GM06990 (cell line): ENCODE data around the gene WAS.
"Not testable (repeated sequence)": the region's sequence is repeated elsewhere in the genome, so short reads cannot be mapped to it uniquely, and the experiment has no call there.

ENCODE experiments used
- DNase-seq: peaks from one replicate; pipeline ENCODE4 v3.0.0-alpha.2; 2011; ENCODE audit not compliant: insufficient read length; ENCODE audit errors: extremely low read depth
- H3K27me3 ChIP-seq: replicated peaks from 2 replicates; pipeline ENCODE4 v1.6.0; 2011; ENCODE audit warnings: low read length; ENCODE audit not compliant: control insufficient read depth, insufficient read depth
- H3K36me3 ChIP-seq: 2 replicates; pipeline ENCODE4 v1.5.1; 2011; ENCODE audit warnings: low read length; ENCODE audit not compliant: control insufficient read depth, insufficient read depth
- H3K4me3 ChIP-seq: replicated peaks from 2 replicates; pipeline ENCODE4 v1.5.1; 2011; ENCODE audit warnings: low read depth, mild to moderate bottlenecking, control low read depth, low read length
- TF ChIP-seq, protein P1 (sequence below): IDR thresholded peaks from 2 replicates; pipeline ENCODE4 v1.5.1; 2011; ENCODE audit warnings: low read length, control low read depth, mild to moderate bottlenecking, inconsistent platforms; ENCODE audit not compliant: insufficient read depth, poor library complexity, severe bottlenecking

The WAS gene

DNA sequence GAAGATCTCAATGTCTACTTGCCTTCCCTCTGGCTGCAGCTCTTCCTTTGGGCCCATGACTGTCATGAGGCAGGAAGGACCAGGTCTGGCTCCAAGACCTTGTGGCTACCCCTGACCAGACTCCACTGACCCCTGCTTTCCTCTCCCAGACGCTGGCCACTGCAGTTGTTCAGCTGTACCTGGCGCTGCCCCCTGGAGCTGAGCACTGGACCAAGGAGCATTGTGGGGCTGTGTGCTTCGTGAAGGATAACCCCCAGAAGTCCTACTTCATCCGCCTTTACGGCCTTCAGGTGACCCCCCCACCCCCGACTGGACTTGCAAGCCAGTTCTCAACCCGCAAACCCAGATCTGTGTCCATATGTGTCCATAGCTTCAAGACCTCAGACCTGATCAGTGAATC is 535 bp downstream of the WAS start:
- TF ChIP-seq, protein P1, sequence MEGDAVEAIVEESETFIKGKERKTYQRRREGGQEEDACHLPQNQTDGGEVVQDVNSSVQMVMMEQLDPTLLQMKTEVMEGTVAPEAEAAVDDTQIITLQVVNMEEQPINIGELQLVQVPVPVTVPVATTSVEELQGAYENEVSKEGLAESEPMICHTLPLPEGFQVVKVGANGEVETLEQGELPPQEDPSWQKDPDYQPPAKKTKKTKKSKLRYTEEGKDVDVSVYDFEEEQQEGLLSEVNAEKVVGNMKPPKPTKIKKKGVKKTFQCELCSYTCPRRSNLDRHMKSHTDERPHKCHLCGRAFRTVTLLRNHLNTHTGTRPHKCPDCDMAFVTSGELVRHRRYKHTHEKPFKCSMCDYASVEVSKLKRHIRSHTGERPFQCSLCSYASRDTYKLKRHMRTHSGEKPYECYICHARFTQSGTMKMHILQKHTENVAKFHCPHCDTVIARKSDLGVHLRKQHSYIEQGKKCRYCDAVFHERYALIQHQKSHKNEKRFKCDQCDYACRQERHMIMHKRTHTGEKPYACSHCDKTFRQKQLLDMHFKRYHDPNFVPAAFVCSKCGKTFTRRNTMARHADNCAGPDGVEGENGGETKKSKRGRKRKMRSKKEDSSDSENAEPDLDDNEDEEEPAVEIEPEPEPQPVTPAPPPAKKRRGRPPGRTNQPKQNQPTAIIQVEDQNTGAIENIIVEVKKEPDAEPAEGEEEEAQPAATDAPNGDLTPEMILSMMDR, result no peak
- no peaks in the 10 kb centered on the region for H3K27me3 ChIP-seq
- H3K4me3 ChIP-seq, result peak overlapping the region; percentile 67
- DNase-seq, result no peak
- peaks cover 11% of the 10 kb centered on the region for H3K36me3 ChIP-seq

DNA sequence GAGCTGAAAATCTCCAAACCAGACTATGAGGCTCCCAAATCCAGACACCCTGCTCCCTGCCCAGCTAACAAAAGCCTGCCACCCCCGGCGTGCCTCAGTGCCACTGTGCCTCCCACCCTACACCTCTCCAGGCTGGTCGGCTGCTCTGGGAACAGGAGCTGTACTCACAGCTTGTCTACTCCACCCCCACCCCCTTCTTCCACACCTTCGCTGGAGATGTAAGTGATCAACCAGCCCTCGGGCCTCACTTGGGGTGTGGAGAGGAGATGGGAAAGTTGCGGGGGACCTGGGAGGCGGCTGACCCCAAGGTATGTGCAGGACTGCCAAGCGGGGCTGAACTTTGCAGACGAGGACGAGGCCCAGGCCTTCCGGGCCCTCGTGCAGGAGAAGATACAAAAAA is 1.8 kb downstream of the WAS start:
- Histone ChIP-seq H3K27me3 (no peaks in the 10 kb centered on the region), H3K36me3 (peaks cover 11% of the 10 kb centered on the region), H3K4me3 (no peak overlapping the region)
- DNase-seq, result no peak
- TF ChIP-seq, protein P1, result no peak

DNA sequence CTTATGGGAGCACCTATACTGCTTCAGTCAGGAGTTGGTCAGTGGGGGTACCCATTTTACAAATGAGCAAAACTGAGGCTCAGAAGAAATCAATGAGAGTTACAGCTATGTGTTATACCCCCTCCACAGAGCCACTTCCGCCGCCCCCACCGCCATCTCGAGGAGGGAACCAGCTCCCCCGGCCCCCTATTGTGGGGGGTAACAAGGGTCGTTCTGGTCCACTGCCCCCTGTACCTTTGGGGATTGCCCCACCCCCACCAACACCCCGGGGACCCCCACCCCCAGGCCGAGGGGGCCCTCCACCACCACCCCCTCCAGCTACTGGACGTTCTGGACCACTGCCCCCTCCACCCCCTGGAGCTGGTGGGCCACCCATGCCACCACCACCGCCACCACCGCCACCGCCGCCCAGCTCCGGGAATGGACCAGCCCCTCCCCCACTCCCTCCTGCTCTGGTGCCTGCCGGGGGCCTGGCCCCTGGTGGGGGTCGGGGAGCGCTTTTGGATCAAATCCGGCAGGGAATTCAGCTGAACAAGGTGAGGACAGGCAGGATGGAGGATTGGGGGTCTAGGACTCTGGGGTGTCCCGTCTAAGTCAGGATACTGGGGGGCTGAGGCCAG is 5.0 kb downstream of the WAS start:
- H3K36me3 ChIP-seq, result peaks cover 11% of the 10 kb centered on the region

GRCh38 chrX:48689208-48689920 is 5.8 kb downstream of the WAS start:
- TF ChIP-seq, protein P1, result no peak
- DNase-seq, result no peak
- peaks cover 11% of the 10 kb centered on the region for H3K36me3 ChIP-seq
- H3K27me3 ChIP-seq, result no peaks in the 10 kb centered on the region
- H3K4me3 ChIP-seq, result no peak overlapping the region

More for the DNA sequence above, 5.0 kb downstream of the WAS start:
- TF ChIP-seq, protein P1, result no peak
- Histone ChIP-seq H3K27me3 (no peaks in the 10 kb centered on the region), H3K4me3 (no peak overlapping the region)
- no peak for DNase-seq

- H3K36me3 ChIP-seq, H3K27me3 ChIP-seq, H3K4me3 ChIP-seq: not testable (repeated sequence)
These were observed 8.1 kb downstream of the WAS start for GRCh38 chrX:48691746-48692145.

DNA sequence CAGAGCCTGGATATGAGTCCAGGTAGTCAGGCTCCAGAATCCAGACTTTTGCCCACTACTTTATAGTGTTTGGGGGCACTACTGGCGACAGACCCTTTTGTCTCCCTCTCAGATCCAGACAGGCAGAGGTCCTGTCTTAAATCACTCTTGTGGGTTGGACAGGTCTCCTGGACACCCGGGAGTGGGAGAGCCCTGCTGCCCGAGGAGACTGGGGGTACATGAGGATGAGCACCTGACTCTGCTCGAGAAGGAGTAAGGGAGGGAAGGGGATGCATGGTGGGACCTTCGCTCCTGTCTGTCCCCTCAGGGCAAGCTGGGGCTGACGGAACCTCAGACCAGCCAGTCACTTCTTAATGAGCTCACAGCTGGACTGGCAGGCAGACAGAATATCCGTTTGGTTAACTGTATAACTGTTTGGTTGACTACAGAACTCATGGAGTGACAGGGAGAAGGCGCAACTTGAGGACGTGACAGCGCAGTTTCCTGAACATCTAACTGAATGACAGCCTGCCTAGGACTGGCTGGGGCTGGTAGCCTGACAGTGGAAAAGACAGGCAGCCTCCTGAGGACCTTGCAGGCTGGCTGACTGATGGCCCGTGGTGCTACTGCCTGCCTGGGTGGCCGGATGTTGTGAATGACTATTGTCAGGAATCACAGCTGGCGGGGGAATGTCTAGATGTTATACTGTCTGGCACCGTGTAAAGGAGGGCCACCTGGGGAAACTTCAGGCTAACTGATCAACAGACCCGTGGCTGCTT is 11.4 kb downstream of the WAS start:
- DNase-seq, result no peak
- H3K36me3 ChIP-seq, result no peaks in the 10 kb centered on the region; the same call in none of the 2 replicates
- no peak overlapping the region for H3K4me3 ChIP-seq
- H3K27me3 ChIP-seq, result no peaks in the 10 kb centered on the region
- TF ChIP-seq, protein P1, result no peak

More at GRCh38 chrX:48691746-48692145, 8.1 kb downstream of the WAS start:
- DNase-seq, result not testable (repeated sequence)
